ENCODE measurements around the gene FRMD4A. TPM values are rescaled to one million over a fixed set of nuclear protein-coding genes. Genes with fewer than 3 reads are reported as not detected.

FRMD4A gene
- total RNA-seq, 1 experiment from 2014 or later, result 19.6 TPM

- H4K5ac ChIP-seq (ENCODE audit: insufficient read length, low read depth, low read length), result no peak overlapping the region
- DNase-seq, result no peak
- no peak overlapping the region for H2BK5ac ChIP-seq (ENCODE audit: insufficient read length, low read length)
- no peak overlapping the region for H3T11ph ChIP-seq (ENCODE audit: low read length)
- no peaks in the 10 kb centered on the region for H3K79me1 ChIP-seq (ENCODE audit: insufficient read depth, low read depth, low read length, poor library complexity, severe bottlenecking)
- no peaks in the 10 kb centered on the region for H3K9me3 ChIP-seq (ENCODE audit: control insufficient read depth, low read depth, low read length)
- H3K4ac ChIP-seq (ENCODE audit: low read depth, low read length), result no peak overlapping the region
- Mint-ChIP-seq H3K4me1 (peaks cover 13 to 24% of the 10 kb centered on the region in 2 experiments), H3K27me3 (ENCODE audit: low read depth) (peaks cover 3% of the 10 kb centered on the region), H3K27ac (no peak overlapping the region), H3K9me3 (peaks cover 3 to 6% of the 10 kb centered on the region in 2 experiments; a peak in 2 of 5 replicates), H3K36me3 (ENCODE audit: insufficient read depth in 1 of 3, low read depth in 3 of 3) (peaks cover 0 to 7% (median 3%) of the 10 kb centered on the region in 3 experiments; a peak in 4 of 7 replicates), H3K4me3 (no peak overlapping the region)
- no peak overlapping the region for H3K4me2 ChIP-seq (ENCODE audit: insufficient read depth, insufficient read length, low read length)
- H3K23me2 ChIP-seq (ENCODE audit: insufficient read length, low read depth, low read length, poor library complexity, severe bottlenecking), result peaks cover 4% of the 10 kb centered on the region
- H4K8ac ChIP-seq (replicated peaks; ENCODE audit: insufficient read length, low read depth, low read length), result no peak overlapping the region
- H3K27ac ChIP-seq (ENCODE audit: insufficient read length, low read depth, low read length), result no peak overlapping the region
- H3K56ac ChIP-seq (ENCODE audit: insufficient read length, low read depth, low read length), result no peak overlapping the region
- no peak overlapping the region for H2AK5ac ChIP-seq (ENCODE audit: insufficient read length, low read length)
- H3K9ac ChIP-seq (ENCODE audit: extremely low read depth, insufficient read length, low read length), result no peak overlapping the region
- no peak overlapping the region for H3K14ac ChIP-seq (ENCODE audit: insufficient read depth, low read length)
- H2BK15ac ChIP-seq (ENCODE audit: low read depth, low read length), result no peak overlapping the region
- H3K79me2 ChIP-seq (ENCODE audit: insufficient read depth, low read length), result no peaks in the 10 kb centered on the region
- no peak for TF ChIP-seq CTCF (conservative IDR thresholded peaks at IDR 0.05)
- no CpG with 5 or more reads among the region's 8 CpGs for WGBS (ENCODE audit: extremely low coverage, insufficient read length, low lambda C conversion rate)
- H3K27me3 ChIP-seq (ENCODE audit: insufficient read depth, low read length), result no peaks in the 10 kb centered on the region
- H2AFZ ChIP-seq (ENCODE audit: low read length), result no peak overlapping the region
- H3K23ac ChIP-seq (ENCODE audit: insufficient read length, low read depth, low read length), result no peak overlapping the region
- peaks cover 5% of the 10 kb centered on the region for H3K4me1 ChIP-seq (ENCODE audit: insufficient read depth, low read length)
- no peak overlapping the region for H3K18ac ChIP-seq (ENCODE audit: insufficient read length, low read depth, low read length)
- no peak overlapping the region for H2BK12ac ChIP-seq (ENCODE audit: insufficient read length, low read depth, low read length)
- no peaks in the 10 kb centered on the region for H4K20me1 ChIP-seq (ENCODE audit: control insufficient read depth, insufficient read depth, insufficient read length)
- no peak overlapping the region for H2BK20ac ChIP-seq (ENCODE audit: low read depth, low read length, poor library complexity, severe bottlenecking)
- H2BK120ac ChIP-seq (ENCODE audit: low read depth, low read length, poor library complexity, severe bottlenecking), result no peak overlapping the region
- no peak overlapping the region for H4K91ac ChIP-seq (ENCODE audit: insufficient read length, low read depth, low read length)
Observed at GRCh38 chr10:14016011-14016536, 314.6 kb downstream of the FRMD4A start.

Data from H9 (cell line).